ENCODE results near the gene TREML1. TPM values are rescaled to one million over a fixed set of nuclear protein-coding genes. Genes with fewer than 3 reads are reported as not detected.

Gene TREML1
- total RNA-seq, 4 donors from 2014 or later: not detected

- WGBS, 2 donors: 83 to 89% methylated on average over 2 to 4 of the region's 4 CpGs
- Histone ChIP-seq H3K27ac (no peak overlapping the region), H3K36me3 (no peaks in the 10 kb centered on the region), H3K4me1 (peaks cover 5 to 6% of the 10 kb centered on the region in 2 donors), H3K27me3 (no peaks in the 10 kb centered on the region), H3K9me3 (no peaks in the 10 kb centered on the region), H3K4me3 (replicated peaks in 1 of 3) (no peak overlapping the region)
- no peak for DNase-seq
- no peak for TF ChIP-seq POLR2A (IDR thresholded peaks at IDR 0.05)
- no peak for TF ChIP-seq CTCF (IDR thresholded peaks at IDR 0.05)
- intact Hi-C loops (cut with DNase I): no loop called here
These were observed 696 bp downstream of the TREML1 start for GRCh38 chr6:41153451-41153850.

GRCh38 chr6:41150671-41151070 lies 3.5 kb downstream of the TREML1 start:
- intact Hi-C loops (cut with DNase I): no loop called here
- 90 to 100% methylated on average over 1 of the region's 1 CpG for WGBS, 2 donors
- TF ChIP-seq CTCF (IDR thresholded peaks at IDR 0.05): no peak
- TF ChIP-seq POLR2A (IDR thresholded peaks at IDR 0.05): no peak

GRCh38 chr6:41147917-41148316 lies 6.2 kb downstream of the TREML1 start:
- Histone ChIP-seq H3K4me1 (no peaks in the 10 kb centered on the region), H3K27ac (no peak overlapping the region), H3K27me3 (no peaks in the 10 kb centered on the region), H3K9me3 (no peaks in the 10 kb centered on the region), H3K4me3 (replicated peaks in 1 of 3) (no peak overlapping the region), H3K36me3 (no peaks in the 10 kb centered on the region)
- no peak for DNase-seq
- WGBS, 2 donors: 94 to 100% methylated on average over 1 of the region's 1 CpG
- TF ChIP-seq CTCF (IDR thresholded peaks at IDR 0.05) (no peak), POLR2A (IDR thresholded peaks at IDR 0.05) (no peak)
- intact Hi-C loops (cut with DNase I): no loop called here

More at GRCh38 chr6:41150671-41151070, 3.5 kb downstream of the TREML1 start:
- H3K36me3 ChIP-seq: no peaks in the 10 kb centered on the region
- no peak for DNase-seq
- H3K27me3 ChIP-seq: no peaks in the 10 kb centered on the region
- H3K4me1 ChIP-seq: peaks cover 4% of the 10 kb centered on the region in 2 donors
- no peak overlapping the region for H3K4me3 ChIP-seq (replicated peaks in 1 of 3)
- no peaks in the 10 kb centered on the region for H3K9me3 ChIP-seq
- no peak overlapping the region for H3K27ac ChIP-seq

GRCh38 chr6:41136911-41137310 lies 17.2 kb downstream of the TREML1 start:
- no peak for TF ChIP-seq POLR2A (IDR thresholded peaks at IDR 0.05)
- no peak for TF ChIP-seq CTCF (IDR thresholded peaks at IDR 0.05)
- Histone ChIP-seq H3K27me3 (no peaks in the 10 kb centered on the region), H3K27ac (no peak overlapping the region), H3K4me3 (replicated peaks in 1 of 3) (no peak overlapping the region), H3K9me3 (no peaks in the 10 kb centered on the region), H3K4me1 (no peaks in the 10 kb centered on the region), H3K36me3 (peaks cover 0 to 25% of the 10 kb centered on the region in 2 donors)
- no peak for DNase-seq
- intact Hi-C loops (cut with DNase I): no loop called here

- 91 to 98% methylated on average over 3 of the region's 3 CpGs for WGBS, 2 donors
- intact Hi-C loops (cut with DNase I): no loop called here
These were observed 18.9 kb downstream of the TREML1 start for GRCh38 chr6:41135062-41135832.

More at GRCh38 chr6:41135062-41135832, 18.9 kb downstream of the TREML1 start:
- Histone ChIP-seq H3K27me3 (no peaks in the 10 kb centered on the region), H3K4me3 (replicated peaks in 1 of 3) (no peak overlapping the region), H3K4me1 (no peaks in the 10 kb centered on the region), H3K27ac (no peak overlapping the region), H3K9me3 (no peaks in the 10 kb centered on the region), H3K36me3 (peaks cover 0 to 25% of the 10 kb centered on the region in 2 donors)
- DNase-seq: no peak
- TF ChIP-seq POLR2A (IDR thresholded peaks at IDR 0.05): no peak
- TF ChIP-seq CTCF (IDR thresholded peaks at IDR 0.05): no peak
